OCI-LY1 (cell line): ENCODE measurements around the gene HELZ2.

ENCODE experiments used
- H2AFZ ChIP-seq: fragments of 200-600 bp; sonication (generic), shearing (Covaris generic); 2 replicates; pipeline ENCODE4 v1.6.0; 2014; ENCODE audit warnings: antibody characterized with exemption, mild to moderate bottlenecking, low read length
- H3F3A ChIP-seq: fragments of 200-600 bp; sonication (generic), shearing (Covaris generic); 2 replicates; pipeline ENCODE4 v1.6.0; 2014; ENCODE audit warnings: mild to moderate bottlenecking, antibody characterized with exemption, low read length, moderate library complexity; ENCODE audit not compliant: insufficient read depth
- H3K27ac ChIP-seq: fragments of 200-600 bp; sonication (generic); 2 replicates; pipeline ENCODE4 v1.5.1; 2014; ENCODE audit warnings: low read length, mixed run types, mild to moderate bottlenecking, low read depth; ENCODE audit not compliant: poor library complexity, severe bottlenecking
- H3K27me3 ChIP-seq: fragments of 200-600 bp; sonication (generic); 2 replicates; pipeline ENCODE4 v1.6.0; 2014; ENCODE audit warnings: antibody characterized with exemption, mild to moderate bottlenecking, low read length, moderate library complexity; ENCODE audit not compliant: insufficient read depth
- H3K36me3 ChIP-seq: fragments of 200-600 bp; sonication (generic); 2 replicates; pipeline ENCODE4 v1.6.1; 2014; ENCODE audit warnings: mild to moderate bottlenecking, antibody characterized with exemption, low read length, moderate library complexity, mixed read lengths; ENCODE audit not compliant: insufficient read depth
- H3K4me1 ChIP-seq: fragments of 200-600 bp; sonication (generic); 2 replicates; pipeline ENCODE4 v1.5.1; 2014; ENCODE audit warnings: mild to moderate bottlenecking, low read length, moderate library complexity; ENCODE audit not compliant: insufficient read depth, severe bottlenecking
- H3K4me2 ChIP-seq: fragments of 200-600 bp; sonication (generic), shearing (Covaris generic); 2 replicates; pipeline ENCODE4 v1.6.1; 2014; ENCODE audit warnings: low read length
- H3K4me3 ChIP-seq: fragments of 200-600 bp; sonication (generic); 2 replicates; pipeline ENCODE4 v1.5.1; 2014; ENCODE audit warnings: low read length, low read depth, mild to moderate bottlenecking, mixed read lengths; ENCODE audit not compliant: poor library complexity, severe bottlenecking
- H3K79me2 ChIP-seq: fragments of 200-600 bp; shearing (Covaris generic); 2 replicates; pipeline ENCODE4 v1.6.1; 2016; ENCODE audit warnings: mixed run types, low read length, mixed read lengths; ENCODE audit not compliant: insufficient read depth
- H3K9ac ChIP-seq: fragments of 200-600 bp; sonication (generic), shearing (Covaris generic); 2 replicates; pipeline ENCODE4 v1.6.1; 2014; ENCODE audit warnings: mild to moderate bottlenecking, low read length, mixed read lengths
- H3K9me2 ChIP-seq: fragments of 200-600 bp; sonication (generic), shearing (Covaris generic); 2 replicates; pipeline ENCODE4 v1.6.1; 2014; ENCODE audit warnings: low read depth, mild to moderate bottlenecking, low read length, mixed read lengths
- H3K9me3 ChIP-seq: fragments of 200-600 bp; shearing (Covaris generic); 2 replicates; pipeline ENCODE4 v1.6.1; 2014; ENCODE audit warnings: low read length, mixed read lengths
- H4K20me1 ChIP-seq: fragments of 200-600 bp; sonication (generic), shearing (Covaris generic); 2 replicates; pipeline ENCODE4 v1.6.0; 2016; ENCODE audit warnings: mild to moderate bottlenecking, low read length; ENCODE audit not compliant: insufficient read depth
- EZH2 ChIP-seq: fragments of 200-600 bp; sonication (generic), shearing (Covaris generic); IDR thresholded peaks from 2 replicates; pipeline ENCODE4 v1.8.0; 2017; ENCODE audit warnings: borderline replicate concordance, mixed run types, mild to moderate bottlenecking, antibody characterized with exemption, low read length, moderate library complexity, mixed read lengths
- TF ChIP-seq, protein P1 (sequence below): fragments of 200-600 bp; sonication (generic), shearing (Covaris generic); IDR thresholded peaks from 2 replicates; pipeline ENCODE4 v1.5.1; 2017; ENCODE audit warnings: mild to moderate bottlenecking, antibody characterized with exemption, low read length, moderate library complexity, mixed read lengths

HELZ2 gene

DNA sequence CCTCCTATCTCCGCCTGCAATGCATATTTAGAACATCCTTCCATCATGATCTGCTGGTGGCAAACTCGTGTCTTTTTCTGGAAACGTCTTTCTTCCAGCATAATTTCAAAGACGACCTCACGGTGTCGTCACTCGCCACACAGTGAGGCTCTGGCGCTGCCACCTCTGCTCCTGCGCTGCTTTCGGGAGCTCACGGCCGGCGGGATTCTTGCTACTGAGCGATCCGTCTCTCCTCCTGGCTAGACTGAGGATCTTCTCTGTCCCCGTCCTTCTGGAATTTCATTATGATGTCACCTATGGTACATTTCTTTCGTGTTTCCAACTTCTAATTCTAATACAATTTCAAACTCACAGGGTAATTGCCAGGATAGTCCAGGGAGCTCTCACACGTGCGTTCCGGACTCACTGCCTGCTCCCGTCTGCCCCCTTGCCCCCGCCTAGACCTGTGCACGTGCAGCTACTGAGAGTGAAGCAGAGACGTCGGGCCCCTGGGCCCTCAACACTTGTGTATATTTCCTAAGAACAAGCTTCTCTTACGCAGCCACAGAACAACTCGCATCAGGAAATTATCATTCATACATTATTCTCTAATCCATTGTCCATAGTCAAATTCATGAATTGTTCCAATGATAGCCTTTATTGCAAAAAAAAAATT lies 25.5 kb upstream of the HELZ2 start:
- TF ChIP-seq, protein P1, sequence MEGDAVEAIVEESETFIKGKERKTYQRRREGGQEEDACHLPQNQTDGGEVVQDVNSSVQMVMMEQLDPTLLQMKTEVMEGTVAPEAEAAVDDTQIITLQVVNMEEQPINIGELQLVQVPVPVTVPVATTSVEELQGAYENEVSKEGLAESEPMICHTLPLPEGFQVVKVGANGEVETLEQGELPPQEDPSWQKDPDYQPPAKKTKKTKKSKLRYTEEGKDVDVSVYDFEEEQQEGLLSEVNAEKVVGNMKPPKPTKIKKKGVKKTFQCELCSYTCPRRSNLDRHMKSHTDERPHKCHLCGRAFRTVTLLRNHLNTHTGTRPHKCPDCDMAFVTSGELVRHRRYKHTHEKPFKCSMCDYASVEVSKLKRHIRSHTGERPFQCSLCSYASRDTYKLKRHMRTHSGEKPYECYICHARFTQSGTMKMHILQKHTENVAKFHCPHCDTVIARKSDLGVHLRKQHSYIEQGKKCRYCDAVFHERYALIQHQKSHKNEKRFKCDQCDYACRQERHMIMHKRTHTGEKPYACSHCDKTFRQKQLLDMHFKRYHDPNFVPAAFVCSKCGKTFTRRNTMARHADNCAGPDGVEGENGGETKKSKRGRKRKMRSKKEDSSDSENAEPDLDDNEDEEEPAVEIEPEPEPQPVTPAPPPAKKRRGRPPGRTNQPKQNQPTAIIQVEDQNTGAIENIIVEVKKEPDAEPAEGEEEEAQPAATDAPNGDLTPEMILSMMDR = no peak
- TF ChIP-seq EZH2 = no peak
- H3F3A ChIP-seq = no peaks in the 10 kb centered on the region
- H3K9ac ChIP-seq = no peak overlapping the region
- no peak overlapping the region for H3K4me3 ChIP-seq
- no peaks in the 10 kb centered on the region for H3K79me2 ChIP-seq
- H3K4me1 ChIP-seq = no peaks in the 10 kb centered on the region
- H3K9me2 ChIP-seq = no peaks in the 10 kb centered on the region
- peaks cover 67% of the 10 kb centered on the region for H3K36me3 ChIP-seq
- H2AFZ ChIP-seq = no peak overlapping the region
- no peaks in the 10 kb centered on the region for H3K27me3 ChIP-seq
- no peak overlapping the region for H3K4me2 ChIP-seq
- H3K27ac ChIP-seq = no peak overlapping the region
- H4K20me1 ChIP-seq = no peaks in the 10 kb centered on the region
- no peaks in the 10 kb centered on the region for H3K9me3 ChIP-seq

DNA sequence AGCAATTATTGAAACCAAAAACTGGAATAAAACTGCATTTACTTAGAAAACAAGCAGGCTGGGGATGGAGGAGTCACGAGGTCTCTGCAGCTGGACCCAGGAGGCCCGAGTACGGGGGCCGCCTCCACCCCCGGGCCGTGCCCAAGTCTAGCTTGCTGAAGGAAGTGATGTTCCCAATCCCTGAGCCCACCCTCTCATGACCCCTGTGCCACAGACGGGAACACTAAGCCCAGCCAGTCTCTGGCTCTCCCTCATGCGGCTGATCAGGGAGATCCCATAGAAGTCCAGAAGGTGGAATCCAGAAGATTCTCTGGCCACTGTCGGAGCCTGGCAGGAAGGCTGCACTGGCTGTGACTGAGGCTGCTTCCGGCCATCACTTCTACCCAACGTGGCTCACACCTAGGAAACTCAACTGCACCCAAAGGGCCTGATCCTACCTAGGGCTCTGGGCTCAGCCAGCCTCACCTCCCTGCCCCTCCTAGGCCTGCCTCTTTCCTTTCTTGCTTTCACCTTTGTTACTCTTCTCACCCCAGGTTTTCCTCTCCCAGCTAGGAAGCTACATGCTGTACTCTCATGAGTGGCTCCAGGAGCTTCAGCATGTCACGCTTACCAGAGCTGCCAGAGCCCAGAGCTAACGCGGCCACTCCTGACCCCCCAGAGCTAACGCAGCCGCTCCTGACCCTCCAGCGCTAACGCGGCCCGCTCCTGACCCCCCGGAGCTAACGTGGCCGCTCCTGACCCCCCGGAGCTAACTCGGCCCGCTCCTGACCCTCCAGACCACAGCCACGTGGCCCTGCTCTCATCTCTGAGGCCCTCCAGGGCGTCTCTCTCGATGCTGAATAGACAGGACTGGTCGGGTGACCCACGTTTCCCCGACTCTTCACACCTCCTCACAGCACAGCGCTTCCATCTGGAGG lies 24.7 kb upstream of the HELZ2 start:
- Histone ChIP-seq H3K4me2 (no peak overlapping the region), H3K27ac (no peak overlapping the region), H3F3A (no peaks in the 10 kb centered on the region), H4K20me1 (no peaks in the 10 kb centered on the region), H3K4me3 (no peak overlapping the region), H3K9me3 (no peaks in the 10 kb centered on the region), H3K9ac (no peak overlapping the region), H2AFZ (no peak overlapping the region), H3K36me3 (peaks cover 70% of the 10 kb centered on the region), H3K79me2 (no peaks in the 10 kb centered on the region), H3K9me2 (no peaks in the 10 kb centered on the region), H3K27me3 (no peaks in the 10 kb centered on the region), H3K4me1 (no peaks in the 10 kb centered on the region)
- TF ChIP-seq EZH2 = no peak
- TF ChIP-seq, protein P1 = no peak

DNA sequence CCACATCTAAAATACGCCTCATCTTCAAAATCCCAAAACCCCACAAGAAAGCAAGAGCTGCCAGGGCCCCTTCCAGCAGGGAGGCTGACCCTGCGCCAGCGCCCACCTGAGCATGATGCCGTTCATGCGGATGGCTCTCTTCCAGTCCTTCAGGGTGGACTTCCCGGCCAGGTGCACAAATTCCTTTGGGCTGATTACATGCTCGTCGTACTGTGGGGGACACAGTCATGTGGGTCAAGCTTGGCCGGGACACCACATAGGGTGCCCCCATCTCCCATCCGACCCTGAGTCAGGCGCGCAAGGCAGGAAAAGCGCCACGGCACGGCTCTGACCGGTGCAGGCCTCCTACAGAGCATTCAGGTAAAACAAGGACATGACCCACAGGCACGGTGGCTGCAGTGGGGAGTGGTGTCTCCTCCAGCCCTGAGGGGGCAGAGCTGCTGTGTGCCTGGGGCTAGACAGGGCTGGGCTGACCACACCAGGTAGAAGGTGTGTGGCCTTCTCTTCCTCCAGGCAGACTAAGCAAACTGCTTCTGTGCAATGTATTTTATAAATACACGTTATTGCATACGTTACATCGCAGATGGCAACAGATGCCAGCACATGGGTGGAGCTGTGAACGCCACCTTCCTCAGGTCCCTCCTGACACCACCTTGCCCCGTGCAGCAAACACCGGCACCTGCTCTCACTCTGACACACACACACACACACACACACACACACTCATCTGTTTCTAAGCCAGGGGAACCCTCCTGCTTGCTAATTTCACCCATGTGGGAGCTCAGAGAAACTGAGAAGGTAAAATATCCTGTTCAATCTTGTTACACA lies 23.8 kb upstream of the HELZ2 start:
- Histone ChIP-seq H3K36me3 (peaks cover 65% of the 10 kb centered on the region), H3K27ac (no peak overlapping the region), H3K27me3 (no peaks in the 10 kb centered on the region), H3K4me3 (no peak overlapping the region), H3K4me2 (no peak overlapping the region), H3K4me1 (no peaks in the 10 kb centered on the region), H2AFZ (no peak overlapping the region), H3K9me2 (no peaks in the 10 kb centered on the region), H3K9me3 (no peaks in the 10 kb centered on the region), H3K9ac (no peak overlapping the region), H3F3A (no peaks in the 10 kb centered on the region), H3K79me2 (no peaks in the 10 kb centered on the region), H4K20me1 (no peaks in the 10 kb centered on the region)
- TF ChIP-seq EZH2 = no peak
- TF ChIP-seq, protein P1 = no peak
